GM19025 (cell line): ENCODE data around the gene ALG6.
"Not testable (repeated sequence)": the region's sequence is repeated elsewhere in the genome, so short reads cannot be mapped to it uniquely, and the experiment has no call there.

Source experiments
- ATAC-seq: cut with Tn5 transposase; IDR thresholded peaks from one replicate; pipeline ENCODE4 v1.9.1; 2021; ENCODE audit warnings: mild to moderate bottlenecking, low read depth, moderate library complexity; ENCODE audit not compliant: unreplicated experiment

ALG6 gene

DNA sequence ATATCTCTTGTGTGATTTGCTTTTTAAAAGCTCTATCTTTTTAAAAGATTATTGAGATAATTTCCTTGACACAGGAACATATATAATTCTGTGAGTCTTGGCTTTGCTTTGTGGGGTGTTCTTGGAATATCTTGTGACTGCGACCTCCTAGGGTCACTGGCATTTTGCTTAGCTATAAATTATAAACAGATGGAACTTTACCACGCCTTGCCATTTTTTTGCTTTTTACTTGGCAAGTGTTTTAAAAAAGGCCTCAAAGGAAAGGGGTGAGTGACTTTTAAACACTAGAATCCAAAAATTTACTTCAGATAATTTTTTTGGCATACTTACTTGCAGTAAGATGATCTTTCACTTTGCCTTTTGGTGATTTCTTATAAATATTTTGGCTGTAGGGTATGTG is 43.6 kb downstream of the ALG6 start:
- ATAC-seq = no peak

DNA sequence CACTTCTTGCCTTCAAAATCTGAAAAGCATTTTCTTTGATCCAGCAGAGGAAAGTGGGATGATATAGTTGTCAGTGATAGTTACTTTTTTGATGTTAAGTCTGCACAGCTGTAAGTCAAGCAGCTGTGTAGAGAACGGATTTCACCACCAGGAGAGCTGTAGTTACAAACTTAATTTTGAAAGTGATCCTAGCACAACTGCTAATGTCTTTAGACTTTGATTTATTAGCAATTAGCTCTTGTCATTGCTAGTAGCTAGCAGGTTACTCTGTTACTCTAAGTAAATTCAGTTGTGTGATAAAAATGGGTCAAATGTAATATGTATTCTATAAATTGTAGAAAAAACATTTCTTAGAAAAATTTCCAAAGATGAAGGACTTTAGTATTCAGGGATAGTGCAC is 46.0 kb downstream of the ALG6 start:
- no peak for ATAC-seq

- ATAC-seq = no peak
Observed at GRCh38 chr1:63414691-63415365, 47.4 kb downstream of the ALG6 start.

- no peak for ATAC-seq
Observed at GRCh38 chr1:63418101-63418500, 50.7 kb downstream of the ALG6 start.

DNA sequence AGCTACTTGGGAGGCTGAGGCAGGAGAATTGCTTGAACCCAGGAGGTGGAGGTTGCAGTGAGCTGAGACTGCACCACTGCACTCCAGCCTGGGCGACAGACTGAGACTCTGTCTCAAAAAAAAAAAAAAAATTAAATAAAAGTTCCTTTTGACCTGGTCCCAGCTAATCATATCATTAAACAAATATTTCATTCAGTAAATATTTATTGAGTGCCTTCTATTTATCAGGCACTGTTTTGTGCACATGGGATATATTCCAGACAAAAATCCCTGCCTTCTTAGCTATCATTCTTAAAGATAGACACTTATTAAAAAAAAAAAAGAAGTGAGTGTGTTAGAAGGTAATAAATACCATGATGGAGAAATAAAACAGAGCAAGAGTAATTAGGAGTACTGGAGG is 53.3 kb downstream of the ALG6 start:
- ATAC-seq = not testable (repeated sequence)

DNA sequence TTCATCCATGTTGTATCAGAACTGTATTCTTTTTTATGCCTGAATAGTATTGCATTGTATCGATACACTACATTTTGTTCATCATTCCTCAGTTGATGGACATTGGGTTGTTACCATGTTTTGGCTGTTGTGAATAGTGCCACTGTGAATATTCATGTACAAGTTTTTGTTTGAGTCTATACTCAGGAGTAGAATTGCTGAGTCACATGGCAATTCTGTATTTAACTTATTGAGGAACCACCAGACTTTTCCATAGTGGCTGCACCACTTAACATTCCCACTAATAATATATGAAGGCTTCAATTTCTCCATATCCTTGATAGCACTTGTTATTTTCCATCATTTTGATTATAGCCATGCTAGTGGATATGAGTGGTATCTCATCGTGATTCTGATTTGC is 56.2 kb downstream of the ALG6 start:
- no peak for ATAC-seq

GRCh38 chr1:63428815-63429214 is 61.4 kb downstream of the ALG6 start:
- no peak for ATAC-seq

DNA sequence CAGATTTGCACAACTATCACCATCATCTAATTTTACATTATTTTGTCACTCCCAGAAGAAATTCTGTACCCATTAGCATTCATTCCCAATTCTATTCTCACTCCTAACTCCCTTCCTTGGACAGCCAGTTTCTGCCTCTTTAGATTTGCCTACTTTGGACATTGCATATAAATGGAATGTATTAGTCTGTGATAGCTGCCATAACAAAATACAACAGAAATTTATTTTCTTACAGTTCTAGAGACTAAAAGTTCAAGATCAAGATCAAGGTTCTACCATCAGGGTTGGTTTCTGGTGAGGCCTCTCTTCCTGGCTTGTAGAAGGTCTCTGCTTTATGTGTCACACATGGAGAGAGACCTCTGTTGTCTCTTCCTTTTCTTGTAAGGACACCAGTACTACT is 61.9 kb downstream of the ALG6 start:
- ATAC-seq = no peak

GRCh38 chr1:63435161-63435560 is 67.7 kb downstream of the ALG6 start:
- ATAC-seq = no peak

GRCh38 chr1:63442141-63442475 is 74.7 kb downstream of the ALG6 start:
- no peak for ATAC-seq

DNA sequence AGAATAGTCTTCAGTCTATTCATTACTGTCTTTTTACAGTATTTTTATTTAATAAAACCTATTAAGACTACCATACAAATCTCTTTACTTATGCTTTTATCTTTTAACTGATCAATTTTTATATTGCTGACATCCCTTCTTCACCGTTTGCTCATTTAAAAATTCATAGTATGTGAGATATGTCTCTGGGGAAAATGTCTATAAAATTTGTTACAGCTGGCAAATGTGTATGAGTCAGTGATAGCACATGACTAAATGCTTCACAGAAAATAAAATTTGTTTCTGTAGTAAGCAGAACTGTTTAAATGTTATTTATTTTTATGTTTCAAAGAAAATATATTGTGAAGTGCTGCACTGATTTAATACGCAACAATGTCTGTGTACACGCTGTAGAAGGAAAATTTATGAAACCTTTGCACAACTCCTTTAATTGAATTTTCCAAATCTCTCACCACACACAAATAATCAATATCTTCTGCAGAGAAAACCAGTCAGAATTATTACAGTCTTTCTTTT is 81.4 kb downstream of the ALG6 start:
- ATAC-seq = no peak

DNA sequence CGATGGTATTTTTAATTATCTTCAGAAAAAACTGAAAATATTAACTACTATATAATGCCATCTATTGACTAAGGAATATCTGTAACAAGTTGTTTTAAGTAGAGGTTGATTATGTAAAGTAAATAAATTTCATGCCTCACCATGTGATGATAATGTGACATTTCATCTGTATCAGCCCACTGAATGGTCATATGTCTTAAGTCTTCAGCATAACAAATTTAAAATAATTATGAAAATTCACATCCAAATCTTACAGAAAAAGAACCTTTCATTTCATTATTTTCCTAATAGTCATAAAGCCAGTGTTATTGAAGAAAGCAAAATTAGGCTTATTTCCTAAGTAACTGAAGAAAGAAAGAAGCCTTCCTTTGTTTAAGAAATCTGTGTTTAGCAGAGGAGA is 83.0 kb downstream of the ALG6 start:
- ATAC-seq = no peak

DNA sequence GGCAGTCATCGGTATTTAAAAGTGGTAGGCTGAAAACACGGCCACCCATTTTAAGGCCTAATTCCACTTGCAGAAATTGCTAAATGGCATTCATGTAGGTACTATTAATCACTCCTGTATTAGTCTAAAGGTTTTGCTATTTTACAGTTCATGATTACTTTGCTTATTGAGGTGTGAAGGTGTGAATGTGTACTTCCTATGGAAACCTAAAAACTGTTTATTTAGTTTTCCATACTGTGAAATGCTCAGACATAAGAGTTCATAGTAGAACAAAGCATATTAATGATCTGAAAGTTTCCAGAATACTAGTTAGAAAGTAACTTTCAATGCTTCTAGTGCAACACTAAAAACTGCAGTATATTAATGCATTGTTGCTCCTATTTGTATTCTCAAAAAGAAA is 85.8 kb downstream of the ALG6 start:
- no peak for ATAC-seq

DNA sequence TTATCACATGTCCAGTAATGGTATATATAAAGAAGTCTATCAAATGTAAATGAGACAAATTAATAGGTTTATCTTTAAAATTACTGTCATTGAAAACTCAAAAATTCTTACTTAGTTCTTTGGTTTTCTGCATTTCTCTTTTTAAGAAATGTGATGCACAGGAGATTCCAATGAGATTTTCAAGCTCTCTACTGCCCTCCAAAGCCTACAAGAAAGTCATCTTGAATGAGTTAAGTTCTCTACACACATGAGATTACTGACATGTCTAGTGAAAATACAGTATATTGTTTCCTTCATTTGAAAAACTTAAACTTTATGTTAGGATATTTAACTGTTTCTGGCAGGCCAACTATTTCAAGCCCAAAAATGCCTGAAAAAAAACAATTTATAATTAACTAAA is 86.8 kb downstream of the ALG6 start:
- no peak for ATAC-seq

DNA sequence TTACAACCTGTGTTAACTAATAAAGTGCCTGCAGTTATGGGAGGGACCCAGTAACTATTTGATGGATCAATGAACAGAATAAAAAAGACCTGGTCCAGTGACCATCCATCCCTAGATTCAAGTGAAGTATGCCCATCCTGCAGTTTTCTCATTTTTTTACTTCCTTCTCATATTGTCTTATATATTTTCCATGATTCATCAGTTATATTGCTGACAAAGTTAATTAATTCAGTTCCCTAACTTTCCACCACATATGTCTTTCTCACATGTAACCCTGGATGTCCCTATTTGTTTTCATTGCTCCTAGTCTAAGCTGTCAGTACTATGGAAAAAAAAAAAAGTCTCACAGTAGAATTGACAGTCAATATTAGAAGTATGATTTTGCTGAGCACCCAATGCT is 91.3 kb downstream of the ALG6 start:
- ATAC-seq = no peak

DNA sequence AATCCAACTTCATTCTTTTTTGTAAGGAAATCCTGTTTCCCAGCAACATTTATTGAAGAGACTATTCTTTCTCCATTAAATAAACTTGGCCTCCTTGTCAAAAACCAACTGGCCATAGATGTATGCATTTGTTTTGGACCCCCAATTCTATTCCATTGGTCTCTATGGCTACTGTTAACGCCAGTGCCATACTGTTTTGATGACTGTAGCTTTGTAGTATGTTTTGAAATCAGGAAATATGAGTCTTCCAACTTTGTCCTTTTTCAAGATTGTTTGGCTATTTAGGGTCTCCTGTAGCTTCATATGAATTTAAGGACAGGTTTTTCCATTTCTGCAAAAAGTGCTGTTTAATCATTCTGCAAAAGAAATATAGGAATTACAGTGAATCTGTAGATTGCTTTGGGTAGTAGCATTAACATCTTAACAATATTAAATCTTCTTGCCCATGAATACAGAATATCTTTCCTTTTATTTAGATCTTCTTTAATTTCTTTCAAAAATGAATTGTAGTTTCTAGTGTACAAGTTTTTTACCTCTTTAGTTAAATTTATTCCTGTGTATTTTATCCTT is 94.3 kb downstream of the ALG6 start:
- no peak for ATAC-seq

DNA sequence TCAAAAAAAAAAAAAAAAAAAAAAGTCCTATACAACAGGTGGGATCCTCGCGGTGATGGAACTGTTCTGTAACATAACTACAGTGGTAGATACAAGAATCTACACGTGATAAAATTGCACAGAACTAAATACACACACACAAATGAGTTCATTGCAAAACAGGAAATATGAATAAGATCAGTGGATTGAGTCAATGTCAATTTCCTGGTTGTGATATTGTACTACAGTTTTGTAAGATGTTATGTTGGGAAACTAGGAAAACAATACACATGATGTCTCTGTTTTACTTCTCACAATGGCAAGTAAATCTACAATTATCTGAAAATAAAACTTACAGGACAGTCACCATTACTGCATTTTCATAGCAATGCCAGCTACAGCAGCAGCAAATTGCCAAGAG is 95.8 kb downstream of the ALG6 start:
- ATAC-seq = no peak

DNA sequence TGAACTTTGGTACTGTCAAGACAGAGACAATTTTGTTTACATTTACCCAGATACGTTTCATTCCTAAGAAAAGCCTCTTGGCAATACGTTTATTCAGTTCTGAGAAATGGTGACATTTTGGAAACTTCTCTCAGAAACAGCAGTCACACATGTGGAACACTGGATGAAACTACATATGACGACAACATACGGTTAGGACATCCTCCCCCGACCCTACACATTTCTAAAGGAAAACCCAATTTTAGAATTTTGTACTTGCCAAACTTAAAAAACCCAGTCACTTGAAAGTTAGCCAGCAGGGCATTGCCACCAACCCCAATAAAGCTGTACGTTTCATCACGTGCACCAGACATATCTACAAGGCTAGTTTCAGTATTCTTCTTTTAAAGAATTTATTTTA is 98.8 kb downstream of the ALG6 start:
- ATAC-seq = no peak

- no peak for ATAC-seq
Observed at GRCh38 chr1:63466759-63467158, 99.3 kb downstream of the ALG6 start.

GRCh38 chr1:63468683-63469082 is 101.3 kb downstream of the ALG6 start:
- ATAC-seq = not testable (repeated sequence)

DNA sequence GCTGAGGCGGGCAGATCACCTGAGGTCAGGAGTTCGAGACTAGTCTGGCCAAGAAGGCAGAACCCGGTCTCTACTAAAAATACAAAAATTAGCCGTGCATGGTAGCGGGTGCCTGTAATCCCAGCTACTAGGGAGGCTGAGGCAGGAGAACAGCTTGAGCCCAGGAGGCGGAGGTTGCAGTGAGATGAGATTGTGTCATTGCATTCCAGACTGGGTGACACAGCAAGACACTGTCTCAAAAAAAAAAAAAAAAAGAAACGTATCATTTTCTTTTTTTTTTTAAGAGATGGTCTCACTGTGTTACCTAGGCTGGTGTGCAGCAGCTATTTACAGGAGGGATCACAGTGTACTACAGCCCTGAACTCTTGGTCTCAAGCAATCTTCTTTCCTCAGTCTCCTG is 108.3 kb downstream of the ALG6 start:
- ATAC-seq = no peak

- no peak for ATAC-seq
Observed at GRCh38 chr1:63480057-63480456, 112.6 kb downstream of the ALG6 start.

GRCh38 chr1:63486629-63487028 is 119.2 kb downstream of the ALG6 start:
- no peak for ATAC-seq
